ENCODE measurements around the gene H2BK1.

The H2BK1 gene

DNA sequence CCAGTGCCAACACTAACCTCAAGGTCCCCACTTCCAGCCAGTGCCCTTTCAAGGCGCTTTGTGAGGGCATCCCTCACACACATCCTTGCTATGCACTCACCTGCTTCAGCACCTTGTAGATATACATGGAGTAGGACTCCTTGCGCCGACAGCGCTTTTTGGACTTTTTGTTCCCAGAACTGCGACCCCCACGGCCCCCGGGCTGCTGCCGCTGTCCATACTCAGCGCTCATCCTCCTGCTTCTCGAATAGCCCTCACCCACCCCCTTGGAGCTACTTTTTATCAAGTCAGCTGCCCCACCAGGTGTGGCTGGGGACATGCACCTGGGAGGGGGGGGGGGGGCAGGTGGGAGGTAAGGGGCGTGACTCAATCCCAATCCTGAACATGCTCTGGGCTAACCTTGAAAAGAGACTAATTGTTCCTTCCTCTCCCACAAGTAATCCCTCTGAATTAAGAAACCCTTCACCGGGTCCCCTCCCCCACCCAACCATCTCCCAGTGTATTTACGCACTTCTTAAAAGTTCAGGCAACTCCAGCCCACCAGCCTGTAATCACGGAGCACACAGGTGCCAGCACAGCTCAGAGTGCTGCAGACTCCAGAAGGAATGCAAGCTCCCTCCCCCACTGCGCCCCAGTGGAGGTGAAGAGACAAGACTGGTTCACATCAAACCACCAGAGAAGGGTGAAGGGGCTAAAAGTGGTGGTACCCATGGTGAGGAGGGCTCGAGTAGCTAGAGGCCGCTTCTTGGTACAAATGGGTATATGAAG lies at the start of gene H2BK1:
TSS of gene H2BK1 (minus strand) at position 402 of the 768 bp plus-strand sequence. CDS start at position 232, 170 bp downstream.
- H3K4me3 ChIP-seq (ENCODE audit: low read depth, low read length), result no peak within 1 kb of the TSS
- in situ Hi-C loops (cut with HindIII; ENCODE audit: low sequenced_read_pairs), result no loop called here

DNA sequence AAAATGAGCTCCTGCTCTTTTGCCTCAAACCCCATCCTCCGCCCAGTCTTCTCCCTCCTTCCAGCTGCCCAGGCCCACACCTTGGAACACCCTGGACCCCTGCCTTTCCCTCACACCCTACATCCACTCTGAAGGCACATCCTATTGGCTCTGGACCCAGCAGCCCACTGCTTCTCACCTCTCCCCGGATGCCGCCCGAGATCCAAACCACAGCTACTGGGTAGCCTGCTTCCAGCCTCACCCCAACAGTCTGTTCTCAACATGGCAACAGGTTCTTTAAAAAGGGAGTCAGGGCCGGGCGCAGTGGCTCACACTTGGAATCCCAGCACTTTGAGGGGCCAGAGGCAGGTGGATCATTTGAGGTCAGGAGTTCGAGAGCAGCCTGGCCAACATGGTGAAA lies 47.7 kb upstream of the H2BK1 start:
- in situ Hi-C loops (cut with HindIII; ENCODE audit: low sequenced_read_pairs), result no loop called here
- no peak for DNase-seq (ENCODE audit: low read depth, low spot score)
- H3K4me3 ChIP-seq (ENCODE audit: low read depth, low read length), result no peak overlapping the region
- TF ChIP-seq, protein P1, sequence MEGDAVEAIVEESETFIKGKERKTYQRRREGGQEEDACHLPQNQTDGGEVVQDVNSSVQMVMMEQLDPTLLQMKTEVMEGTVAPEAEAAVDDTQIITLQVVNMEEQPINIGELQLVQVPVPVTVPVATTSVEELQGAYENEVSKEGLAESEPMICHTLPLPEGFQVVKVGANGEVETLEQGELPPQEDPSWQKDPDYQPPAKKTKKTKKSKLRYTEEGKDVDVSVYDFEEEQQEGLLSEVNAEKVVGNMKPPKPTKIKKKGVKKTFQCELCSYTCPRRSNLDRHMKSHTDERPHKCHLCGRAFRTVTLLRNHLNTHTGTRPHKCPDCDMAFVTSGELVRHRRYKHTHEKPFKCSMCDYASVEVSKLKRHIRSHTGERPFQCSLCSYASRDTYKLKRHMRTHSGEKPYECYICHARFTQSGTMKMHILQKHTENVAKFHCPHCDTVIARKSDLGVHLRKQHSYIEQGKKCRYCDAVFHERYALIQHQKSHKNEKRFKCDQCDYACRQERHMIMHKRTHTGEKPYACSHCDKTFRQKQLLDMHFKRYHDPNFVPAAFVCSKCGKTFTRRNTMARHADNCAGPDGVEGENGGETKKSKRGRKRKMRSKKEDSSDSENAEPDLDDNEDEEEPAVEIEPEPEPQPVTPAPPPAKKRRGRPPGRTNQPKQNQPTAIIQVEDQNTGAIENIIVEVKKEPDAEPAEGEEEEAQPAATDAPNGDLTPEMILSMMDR (IDR thresholded peaks at IDR 0.05; ENCODE audit: low read depth, low read length), result no peak

More for the DNA sequence above, at the start of gene H2BK1:
- TF ChIP-seq, protein P1 (IDR thresholded peaks at IDR 0.05; ENCODE audit: low read depth, low read length), result no peak
- no peak for DNase-seq (ENCODE audit: low read depth, low spot score)

DNA sequence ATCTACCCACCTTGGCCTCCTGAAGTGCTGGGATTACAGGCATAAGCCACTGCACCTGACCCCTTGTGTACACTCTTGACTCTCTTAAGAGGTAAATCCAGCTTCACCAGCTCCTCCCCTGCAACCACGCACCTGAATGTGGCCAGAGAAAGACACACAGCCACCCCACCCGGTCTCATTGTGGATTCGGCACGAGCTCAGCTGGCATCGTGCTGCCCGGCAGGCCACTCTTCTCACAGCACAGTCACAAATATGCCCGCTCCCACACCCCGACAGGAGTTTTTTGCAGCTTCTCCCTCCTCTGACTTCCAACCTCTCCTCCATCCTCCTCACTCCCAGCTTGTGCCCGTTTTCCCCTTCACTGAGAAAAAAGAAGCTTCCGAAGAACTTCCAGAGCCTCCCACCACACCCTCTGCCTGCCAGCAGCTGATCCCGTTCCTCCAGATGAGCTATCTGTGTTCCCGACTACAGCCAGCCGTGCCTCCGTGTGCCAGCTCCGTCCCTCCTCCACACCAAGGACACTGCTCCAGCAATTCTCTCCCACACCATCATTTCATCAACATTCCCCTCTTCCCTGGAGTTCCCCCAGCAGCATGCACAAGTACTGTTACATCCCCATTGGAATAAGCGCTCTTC lies 46.2 kb upstream of the H2BK1 start:
- no peak for DNase-seq (ENCODE audit: low read depth, low spot score)

DNA sequence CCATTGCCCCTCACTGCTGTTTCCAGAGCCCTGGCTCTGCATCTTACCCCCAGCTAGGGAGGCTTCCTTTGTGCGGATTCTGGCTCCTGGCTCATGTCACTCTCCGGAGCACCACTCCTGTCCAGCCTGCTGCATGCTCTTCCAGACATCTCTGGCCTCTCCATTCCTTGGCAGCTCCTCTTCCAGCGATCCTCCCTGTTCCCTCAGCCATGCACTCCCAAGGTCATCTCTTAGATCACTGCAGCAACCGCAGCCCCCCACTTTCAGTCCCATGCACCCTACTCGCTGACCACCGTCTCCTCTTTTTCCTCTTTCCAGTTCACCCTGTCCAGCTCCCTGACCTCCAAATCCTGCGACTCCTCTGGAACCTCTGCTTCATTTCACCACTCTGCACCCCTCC lies 45.1 kb upstream of the H2BK1 start:
- H3K4me3 ChIP-seq (ENCODE audit: low read depth, low read length), result no peak overlapping the region
- TF ChIP-seq, protein P1 (IDR thresholded peaks at IDR 0.05; ENCODE audit: low read depth, low read length), result no peak
- in situ Hi-C loops (cut with HindIII; ENCODE audit: low sequenced_read_pairs), result no loop called here
- DNase-seq (ENCODE audit: low read depth, low spot score), result no peak

More for the DNA sequence above, 46.2 kb upstream of the H2BK1 start:
- in situ Hi-C loops (cut with HindIII; ENCODE audit: low sequenced_read_pairs), result no loop called here
- TF ChIP-seq, protein P1 (IDR thresholded peaks at IDR 0.05; ENCODE audit: low read depth, low read length), result no peak
- no peak overlapping the region for H3K4me3 ChIP-seq (ENCODE audit: low read depth, low read length)

DNA sequence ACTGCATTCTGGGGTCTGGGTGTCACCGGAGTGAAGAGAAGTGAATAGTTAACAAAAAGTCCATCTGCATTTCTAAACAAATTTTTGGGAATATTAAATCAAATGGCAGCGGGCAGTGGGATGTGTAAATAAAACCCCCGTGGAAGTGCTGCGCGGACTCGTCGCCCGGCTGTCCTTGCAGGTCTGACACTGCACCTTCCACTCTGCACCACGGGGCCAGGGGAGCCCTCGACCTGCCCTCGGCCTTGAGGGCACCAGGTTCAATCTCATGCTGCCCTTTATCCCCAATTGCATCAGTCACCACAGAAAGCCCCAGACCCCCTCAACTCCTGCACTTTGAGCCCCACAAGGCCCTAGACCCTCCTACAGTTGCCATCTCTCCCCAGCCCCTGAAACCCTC lies 44.6 kb upstream of the H2BK1 start:
- H3K4me3 ChIP-seq (ENCODE audit: low read depth, low read length), result no peak overlapping the region
- DNase-seq (ENCODE audit: low read depth, low spot score), result no peak
- in situ Hi-C loops (cut with HindIII; ENCODE audit: low sequenced_read_pairs), result no loop called here
- TF ChIP-seq, protein P1 (IDR thresholded peaks at IDR 0.05; ENCODE audit: low read depth, low read length), result no peak

DNA sequence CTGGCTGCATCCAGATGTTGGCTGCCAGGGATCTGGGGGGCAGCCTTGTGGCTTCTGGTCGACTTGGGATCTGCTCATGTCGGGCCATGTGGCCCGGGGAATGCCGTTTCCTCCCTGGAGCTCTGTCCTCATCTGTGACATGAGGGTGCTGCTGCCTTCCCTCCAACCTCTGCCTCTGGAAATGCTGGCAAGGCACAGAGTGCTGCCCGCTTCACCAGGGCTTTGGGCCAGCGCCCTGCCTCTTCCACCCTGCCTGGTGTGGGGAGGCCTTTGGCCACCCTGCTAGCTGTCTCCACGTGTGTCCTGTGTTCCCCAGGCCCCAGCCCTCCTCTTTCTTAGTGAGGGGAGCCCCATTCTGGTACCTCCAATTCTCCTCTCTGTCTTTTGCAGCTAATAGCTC lies 44.0 kb upstream of the H2BK1 start:
- no peak overlapping the region for H3K4me3 ChIP-seq (ENCODE audit: low read depth, low read length)
- DNase-seq (ENCODE audit: low read depth, low spot score), result no peak
- in situ Hi-C loops (cut with HindIII; ENCODE audit: low sequenced_read_pairs), result no loop called here
- TF ChIP-seq, protein P1 (IDR thresholded peaks at IDR 0.05; ENCODE audit: low read depth, low read length), result no peak
